Stomach (tissue), 4 donors: ENCODE data around the gene SORCS2.

Experiments
- EP300 ChIP-seq: sonication (generic); formaldehyde crosslinking; IDR thresholded peaks from one replicate; pipeline ENCODE4 v1.6.1; 2017; ENCODE audit warnings: antibody characterized with exemption
- POLR2A ChIP-seq, 4 donors: fragments of 450-650 bp; IDR thresholded peaks; one replicate each; pipeline ENCODE4 v1.6.1; 2016; ENCODE audit warnings: antibody characterized with exemption in 4 of 4, control low read depth in 2 of 4, mild to moderate bottlenecking in 1 of 4, moderate library complexity in 1 of 4
- POLR2AphosphoS5 ChIP-seq, 3 donors: sonication (generic); formaldehyde crosslinking; IDR thresholded peaks; one replicate each; pipeline ENCODE4 v1.6.1; 2016; ENCODE audit warnings: antibody characterized with exemption in 3 of 3
- TF ChIP-seq, protein P1 (sequence below), 7 experiments: fragments of 450-650 bp in 4 of 7; fragments of 200-600 bp in 3 of 7; sonication (generic) in 3 of 7; IDR thresholded peaks; one replicate each; pipeline ENCODE4 v1.5.1; 2016 to 2019; ENCODE audit warnings: antibody characterized with exemption in 7 of 7, control low read depth in 2 of 7, mild to moderate bottlenecking in 1 of 7

DNA sequence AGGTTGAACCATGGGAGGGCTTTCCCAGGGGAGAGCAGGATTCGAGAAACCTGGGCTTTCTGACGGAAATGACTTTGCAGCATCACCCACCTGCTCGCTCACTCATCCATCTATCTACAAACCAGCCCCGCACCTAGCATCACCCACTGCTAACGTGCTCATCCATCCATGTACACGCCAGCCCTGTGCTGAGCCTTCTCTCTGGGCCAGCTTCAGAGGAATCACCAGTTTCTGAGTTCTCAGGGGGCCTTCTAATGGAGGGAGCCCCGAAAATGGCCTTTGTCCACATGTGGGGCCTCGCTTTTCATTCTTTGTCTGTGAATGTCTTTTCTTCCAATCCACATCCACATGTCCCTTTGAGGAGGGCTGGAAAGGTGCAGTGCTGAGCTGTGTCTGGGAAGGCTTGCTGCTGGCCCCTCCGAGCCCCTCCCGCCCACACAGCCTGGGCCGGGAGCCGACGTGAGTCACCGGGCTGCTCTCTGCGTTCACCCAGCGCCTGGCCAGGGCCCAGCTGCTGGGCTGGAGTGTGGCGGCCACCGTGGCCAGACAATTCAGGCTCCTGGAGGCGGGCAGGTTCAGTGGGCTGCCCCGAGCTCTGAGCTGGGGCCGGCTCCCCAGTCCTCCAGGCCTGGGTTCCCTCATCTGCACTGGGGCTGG is 14.7 kb downstream of the SORCS2 start:
- TF ChIP-seq, protein P1, sequence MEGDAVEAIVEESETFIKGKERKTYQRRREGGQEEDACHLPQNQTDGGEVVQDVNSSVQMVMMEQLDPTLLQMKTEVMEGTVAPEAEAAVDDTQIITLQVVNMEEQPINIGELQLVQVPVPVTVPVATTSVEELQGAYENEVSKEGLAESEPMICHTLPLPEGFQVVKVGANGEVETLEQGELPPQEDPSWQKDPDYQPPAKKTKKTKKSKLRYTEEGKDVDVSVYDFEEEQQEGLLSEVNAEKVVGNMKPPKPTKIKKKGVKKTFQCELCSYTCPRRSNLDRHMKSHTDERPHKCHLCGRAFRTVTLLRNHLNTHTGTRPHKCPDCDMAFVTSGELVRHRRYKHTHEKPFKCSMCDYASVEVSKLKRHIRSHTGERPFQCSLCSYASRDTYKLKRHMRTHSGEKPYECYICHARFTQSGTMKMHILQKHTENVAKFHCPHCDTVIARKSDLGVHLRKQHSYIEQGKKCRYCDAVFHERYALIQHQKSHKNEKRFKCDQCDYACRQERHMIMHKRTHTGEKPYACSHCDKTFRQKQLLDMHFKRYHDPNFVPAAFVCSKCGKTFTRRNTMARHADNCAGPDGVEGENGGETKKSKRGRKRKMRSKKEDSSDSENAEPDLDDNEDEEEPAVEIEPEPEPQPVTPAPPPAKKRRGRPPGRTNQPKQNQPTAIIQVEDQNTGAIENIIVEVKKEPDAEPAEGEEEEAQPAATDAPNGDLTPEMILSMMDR (IDR thresholded peaks at IDR 0.05): no peak
- no peak for TF ChIP-seq POLR2A (IDR thresholded peaks at IDR 0.05)
- no peak for TF ChIP-seq EP300
- TF ChIP-seq POLR2AphosphoS5 (IDR thresholded peaks at IDR 0.05): peak in 1 of 3 donors; percentile 30
